Naive thymus-derived CD8-positive, alpha-beta T cell (primary cell): ENCODE measurements around the gene PREX1. TPM values are rescaled to one million over a fixed set of nuclear protein-coding genes. Genes with fewer than 3 reads are reported as not detected.
"Not testable (repeated sequence)": the region's sequence is repeated elsewhere in the genome, so short reads cannot be mapped to it uniquely, and the experiment has no call there.

Experiments
- ATAC-seq, 2 donors: fragments of 150-1000 bp; cut with Tn5 transposase in 1 of 2; sonication (Bioruptor Pico), chemical (Tn5 transposase) in 1 of 2; 1 replicate in 1 of 2; 2 replicates in 1 of 2; pipeline ENCODE4 v1.10.0; 2021; ENCODE audit warnings: mild to moderate bottlenecking in 2 of 2, moderate library complexity in 2 of 2
- POLR2A ChIA-PET: fragments of 350-600 bp; sonication (Branson Sonifier 250); formaldehyde crosslinking; loops from one replicate; lab custom pipeline; 2021; ENCODE audit warnings: antibody characterized with exemption; lab: Charles Lee
- DNase-seq, 10 donors: peaks; one replicate each; pipeline versions ENCODE4 v3.0.0 to v3.0.0-alpha.2; 2020 to 2022
- H3K27ac Mint-ChIP-seq, 10 donors: one replicate each; pipeline ENCODE4 v1.8.0; 2020 to 2022; ENCODE audit warnings: mild to moderate bottlenecking in 10 of 10, mixed read lengths in 10 of 10, moderate library complexity in 4 of 10, inconsistent platforms in 1 of 10
- H3K27me3 Mint-ChIP-seq, 5 donors: one replicate each; pipeline ENCODE4 v1.8.0; 2021 to 2022; ENCODE audit warnings: mixed read lengths in 5 of 5
- H3K36me3 Mint-ChIP-seq, 3 donors: one replicate each; pipeline ENCODE4 v1.8.0; 2020 to 2022; ENCODE audit warnings: mixed read lengths in 3 of 3, mild to moderate bottlenecking in 2 of 3, inconsistent platforms in 1 of 3
- H3K4me1 Mint-ChIP-seq, 4 donors: one replicate each; pipeline ENCODE4 v1.8.0; 2021 to 2022; ENCODE audit warnings: mixed read lengths in 4 of 4
- H3K4me3 Mint-ChIP-seq, 10 donors: one replicate each; pipeline ENCODE4 v1.8.0; 2020 to 2022; ENCODE audit warnings: mild to moderate bottlenecking in 10 of 10, mixed read lengths in 10 of 10, moderate library complexity in 6 of 10, inconsistent platforms in 1 of 10
- H3K9me3 Mint-ChIP-seq, 9 donors: one replicate each; pipeline ENCODE4 v1.8.0; 2020 to 2022; ENCODE audit warnings: mixed read lengths in 9 of 9, mild to moderate bottlenecking in 3 of 9, inconsistent platforms in 1 of 9, moderate library complexity in 1 of 9
- polyA plus RNA-seq, 3 donors: library from polyadenylated mRNA; unstranded; fragments of 300-500 nt; fragmentation: Illumina TruSeq; gene quantifications; one replicate each; pipeline ENCODE4 v1.2.3, GENCODE V29; 2021
- total RNA-seq, 8 experiments: library from RNA in 2 of 8; stranded (reverse) in 2 of 8; gene quantifications; one replicate each; pipeline ENCODE4 v1.2.3 and lab custom pipeline; 2021 to 2026

PREX1 gene
- total and polyA plus RNA-seq, 5 experiments from 2014 or later = 14.4 to 141 (median 38.5) TPM

GRCh38 chr20:48603116-48603818 is 224.5 kb downstream of the PREX1 start:
- H3K4me3 Mint-ChIP-seq = no peak overlapping the region
- peaks cover 0 to 19% (median 5%) of the 10 kb centered on the region in 5 donors for H3K27me3 Mint-ChIP-seq

GRCh38 chr20:48601798-48602197 is 226.0 kb downstream of the PREX1 start:
- peaks cover 0 to 1% (median 0%) of the 10 kb centered on the region in 4 donors for H3K4me1 Mint-ChIP-seq
- H3K27me3 Mint-ChIP-seq = peaks cover 0 to 27% (median 7%) of the 10 kb centered on the region in 5 donors
- no peak overlapping the region for H3K27ac Mint-ChIP-seq
- H3K9me3 Mint-ChIP-seq = no peaks in the 10 kb centered on the region
- H3K4me3 Mint-ChIP-seq = no peak overlapping the region
- ATAC-seq (no peak), DNase-seq (no peak)
- POLR2A ChIA-PET = no interaction called here
- no peaks in the 10 kb centered on the region for H3K36me3 Mint-ChIP-seq

More at GRCh38 chr20:48603116-48603818, 224.5 kb downstream of the PREX1 start:
- ATAC-seq (no peak), DNase-seq (no peak)
- H3K9me3 Mint-ChIP-seq = no peaks in the 10 kb centered on the region
- H3K36me3 Mint-ChIP-seq = no peaks in the 10 kb centered on the region
- POLR2A ChIA-PET = no interaction called here
- H3K27ac Mint-ChIP-seq = peak overlapping the region in 1 of 10 donors; percentile 11
- H3K4me1 Mint-ChIP-seq = peaks cover 0 to 1% (median 0%) of the 10 kb centered on the region in 4 donors

- ATAC-seq = no peak
- Mint-ChIP-seq H3K9me3 (peaks cover 0 to 3% (median 0%) of the 10 kb centered on the region in 9 donors), H3K27me3 (peaks cover 0 to 35% (median 10%) of the 10 kb centered on the region in 5 donors), H3K4me1 (peaks cover 0 to 1% (median 0%) of the 10 kb centered on the region in 4 donors), H3K27ac (no peak overlapping the region), H3K4me3 (no peak overlapping the region), H3K36me3 (no peaks in the 10 kb centered on the region)
- POLR2A ChIA-PET = no interaction called here
- DNase-seq = no peak
These were observed 227.3 kb downstream of the PREX1 start for GRCh38 chr20:48600470-48600945.

GRCh38 chr20:48599748-48600469 is 227.9 kb downstream of the PREX1 start:
- DNase-seq = no peak
- POLR2A ChIA-PET = interaction anchor here (0.6 kb wide), 1 partner anchor 134 kb away, joined by 3 read pairs; no protein-coding TSS in a partner anchor
- peaks cover 0 to 30% (median 10%) of the 10 kb centered on the region in 5 donors for H3K27me3 Mint-ChIP-seq
- peaks cover 0 to 1% (median 0%) of the 10 kb centered on the region in 4 donors for H3K4me1 Mint-ChIP-seq
- H3K27ac Mint-ChIP-seq = no peak overlapping the region
- ATAC-seq = no peak
- peaks cover 0 to 3% (median 0%) of the 10 kb centered on the region in 9 donors for H3K9me3 Mint-ChIP-seq
- H3K36me3 Mint-ChIP-seq = no peaks in the 10 kb centered on the region
- H3K4me3 Mint-ChIP-seq = no peak overlapping the region

GRCh38 chr20:48599106-48599747 is 228.6 kb downstream of the PREX1 start:
- ATAC-seq (no peak), DNase-seq (no peak)
- no peak overlapping the region for H3K4me3 Mint-ChIP-seq
- peaks cover 0 to 3% (median 0%) of the 10 kb centered on the region in 9 donors for H3K9me3 Mint-ChIP-seq
- H3K27ac Mint-ChIP-seq = no peak overlapping the region
- POLR2A ChIA-PET = interaction anchor here (0.6 kb wide), 1 partner anchor 135 kb away, joined by 3 read pairs; no protein-coding TSS in a partner anchor
- H3K4me1 Mint-ChIP-seq = peaks cover 0 to 1% (median 0%) of the 10 kb centered on the region in 4 donors
- peaks cover 0 to 29% (median 10%) of the 10 kb centered on the region in 5 donors for H3K27me3 Mint-ChIP-seq
- no peaks in the 10 kb centered on the region for H3K36me3 Mint-ChIP-seq

GRCh38 chr20:48598303-48598941 is 229.4 kb downstream of the PREX1 start:
- H3K9me3 Mint-ChIP-seq, ATAC-seq, H3K4me1 Mint-ChIP-seq, DNase-seq, H3K27ac Mint-ChIP-seq, POLR2A ChIA-PET, H3K36me3 Mint-ChIP-seq, H3K4me3 Mint-ChIP-seq: not testable (repeated sequence)
- peaks cover 2 to 29% (median 10%) of the 10 kb centered on the region in 5 donors for H3K27me3 Mint-ChIP-seq

DNA sequence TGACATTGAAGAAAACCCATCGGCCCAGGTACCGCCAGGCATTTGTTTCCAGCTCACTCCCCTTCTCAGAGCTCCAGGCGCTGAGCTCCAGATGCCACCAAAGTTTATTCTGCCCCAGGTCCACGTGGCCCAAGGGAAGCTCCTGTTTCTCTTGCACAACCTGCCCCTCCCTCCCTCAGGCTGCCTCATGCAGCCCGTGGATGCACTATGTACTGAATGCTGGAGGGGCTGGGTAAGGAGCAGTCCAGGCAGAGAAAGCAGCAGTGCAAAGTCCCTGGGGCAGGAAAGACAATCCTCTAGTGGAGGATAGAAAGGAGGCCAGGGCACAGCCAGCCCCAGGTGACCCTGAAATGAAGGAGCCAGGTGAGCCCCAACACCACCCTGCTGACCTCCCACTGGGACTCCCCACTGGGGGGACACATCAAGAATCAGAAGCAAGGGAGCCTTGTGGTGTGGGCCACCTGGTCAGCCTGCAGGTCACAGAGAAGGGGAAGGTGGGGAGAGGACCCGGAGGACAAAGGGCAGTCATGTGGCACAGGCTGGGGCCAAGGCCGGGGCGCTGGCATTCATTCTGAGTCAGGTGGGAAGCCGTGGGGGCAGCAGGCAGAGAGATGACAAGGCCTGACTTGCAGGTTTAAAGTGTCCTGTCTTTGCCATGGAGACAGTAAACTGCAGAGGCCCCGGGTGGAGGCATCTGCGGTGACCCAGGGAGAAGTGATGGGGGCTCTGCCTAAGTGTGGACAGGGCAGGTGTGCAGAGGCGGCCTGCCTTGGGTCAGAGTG is 230.1 kb downstream of the PREX1 start:
- no peak for ATAC-seq
- peak in 1 of 10 donors; percentile 60 for DNase-seq
- no peak overlapping the region for H3K4me3 Mint-ChIP-seq
- peaks cover 0 to 1% (median 0%) of the 10 kb centered on the region in 4 donors for H3K4me1 Mint-ChIP-seq
- no peaks in the 10 kb centered on the region for H3K36me3 Mint-ChIP-seq
- peaks cover 2 to 29% (median 10%) of the 10 kb centered on the region in 5 donors for H3K27me3 Mint-ChIP-seq
- POLR2A ChIA-PET = no interaction called here
- H3K27ac Mint-ChIP-seq = no peak overlapping the region
- peaks cover 0 to 3% (median 0%) of the 10 kb centered on the region in 9 donors for H3K9me3 Mint-ChIP-seq

DNA sequence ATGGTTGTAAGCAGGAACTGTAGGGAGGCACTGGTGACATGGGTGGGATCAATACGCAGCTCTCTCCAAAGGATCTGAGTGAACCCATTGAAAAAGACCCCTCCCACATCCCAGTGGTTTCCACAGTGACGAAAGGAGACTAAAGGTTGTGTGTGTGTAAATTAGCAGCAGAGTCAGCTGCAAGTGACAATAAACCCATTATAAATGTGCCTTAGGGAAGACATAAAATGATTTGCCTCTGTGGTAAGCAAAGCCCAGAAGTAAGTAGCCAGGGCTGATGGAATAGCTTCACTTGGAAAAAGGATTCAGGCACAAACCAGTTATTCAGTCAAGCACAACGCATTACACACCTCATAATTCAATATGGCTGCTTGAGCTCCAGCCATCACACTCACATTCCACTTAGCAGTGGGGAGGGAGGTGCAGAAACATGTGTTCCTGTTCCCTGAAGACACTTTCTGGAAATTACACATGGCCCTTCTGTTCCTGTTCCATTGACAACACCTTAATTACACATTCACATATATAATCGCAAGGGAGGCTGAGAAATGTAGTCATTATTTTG is 231.4 kb downstream of the PREX1 start:
- DNase-seq (no peak), ATAC-seq (no peak)
- Mint-ChIP-seq H3K9me3 (peaks cover 0 to 3% (median 0%) of the 10 kb centered on the region in 9 donors), H3K27me3 (peaks cover 2 to 29% (median 10%) of the 10 kb centered on the region in 5 donors), H3K27ac (no peak overlapping the region), H3K4me1 (peaks cover 0 to 1% (median 0%) of the 10 kb centered on the region in 4 donors), H3K4me3 (no peak overlapping the region), H3K36me3 (no peaks in the 10 kb centered on the region)
- POLR2A ChIA-PET = no interaction called here

GRCh38 chr20:48595495-48596333 is 232.1 kb downstream of the PREX1 start:
- H3K36me3 Mint-ChIP-seq = no peaks in the 10 kb centered on the region
- peaks cover 0 to 3% (median 0%) of the 10 kb centered on the region in 9 donors for H3K9me3 Mint-ChIP-seq
- peaks cover 3 to 29% (median 9%) of the 10 kb centered on the region in 5 donors for H3K27me3 Mint-ChIP-seq
- no peak for ATAC-seq
- H3K4me3 Mint-ChIP-seq = no peak overlapping the region
- H3K4me1 Mint-ChIP-seq = peaks cover 0 to 1% (median 0%) of the 10 kb centered on the region in 4 donors
- DNase-seq = no peak
- POLR2A ChIA-PET = no interaction called here
- no peak overlapping the region for H3K27ac Mint-ChIP-seq

- Mint-ChIP-seq H3K4me3 (no peak overlapping the region), H3K27ac (no peak overlapping the region), H3K27me3 (peaks cover 3 to 25% (median 5%) of the 10 kb centered on the region in 5 donors), H3K4me1 (peaks cover 0 to under 1% (median 0%) of the 10 kb centered on the region in 4 donors), H3K36me3 (no peaks in the 10 kb centered on the region), H3K9me3 (peaks cover 0 to 3% (median 0%) of the 10 kb centered on the region in 9 donors)
- ATAC-seq (no peak), DNase-seq (no peak)
- POLR2A ChIA-PET = no interaction called here
These were observed 233.3 kb downstream of the PREX1 start for GRCh38 chr20:48594533-48594932.
